Stimulated activated CD8-positive, alpha-beta memory T cell treated with anti-CD3 and anti-CD28 coated beads, Interleukin-7, amount 100 ng/mL, for 4 hours (primary cell): ENCODE data around the gene RACK1.

Source experiments
- DNase-seq, 2 donors: peaks; one replicate each; pipeline ENCODE4 v3.0.0-alpha.2; 2020; ENCODE audit warnings: low read depth in 2 of 2

Gene RACK1

DNA sequence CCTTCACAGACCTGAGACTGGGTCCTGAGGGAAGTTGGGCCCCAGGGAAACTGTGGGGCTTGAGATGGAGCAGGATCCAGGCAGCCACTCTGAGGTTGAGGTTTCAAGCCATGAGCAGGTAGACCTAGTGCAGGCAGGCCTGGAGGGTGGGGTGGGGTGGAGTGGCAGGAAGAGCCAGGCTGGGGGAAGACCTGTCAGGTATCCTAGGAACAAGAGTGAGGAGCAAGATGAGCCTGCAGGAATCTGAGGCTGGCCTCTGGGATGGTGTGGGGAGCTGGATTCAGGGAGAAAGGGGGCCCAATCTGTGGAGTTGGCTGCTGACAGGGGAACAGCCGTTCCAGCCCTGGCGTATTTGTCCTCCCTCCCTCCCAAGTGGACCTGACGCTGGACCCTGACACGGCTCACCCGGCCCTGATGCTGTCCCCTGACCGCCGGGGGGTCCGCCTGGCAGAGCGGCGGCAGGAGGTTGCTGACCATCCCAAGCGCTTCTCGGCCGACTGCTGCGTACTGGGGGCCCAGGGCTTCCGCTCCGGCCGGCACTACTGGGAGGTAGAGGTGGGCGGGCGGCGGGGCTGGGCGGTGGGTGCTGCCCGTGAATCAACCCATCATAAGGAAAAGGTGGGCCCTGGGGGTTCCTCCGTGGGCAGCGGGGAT is 9.8 kb downstream of the RACK1 start:
- no peak for DNase-seq

DNA sequence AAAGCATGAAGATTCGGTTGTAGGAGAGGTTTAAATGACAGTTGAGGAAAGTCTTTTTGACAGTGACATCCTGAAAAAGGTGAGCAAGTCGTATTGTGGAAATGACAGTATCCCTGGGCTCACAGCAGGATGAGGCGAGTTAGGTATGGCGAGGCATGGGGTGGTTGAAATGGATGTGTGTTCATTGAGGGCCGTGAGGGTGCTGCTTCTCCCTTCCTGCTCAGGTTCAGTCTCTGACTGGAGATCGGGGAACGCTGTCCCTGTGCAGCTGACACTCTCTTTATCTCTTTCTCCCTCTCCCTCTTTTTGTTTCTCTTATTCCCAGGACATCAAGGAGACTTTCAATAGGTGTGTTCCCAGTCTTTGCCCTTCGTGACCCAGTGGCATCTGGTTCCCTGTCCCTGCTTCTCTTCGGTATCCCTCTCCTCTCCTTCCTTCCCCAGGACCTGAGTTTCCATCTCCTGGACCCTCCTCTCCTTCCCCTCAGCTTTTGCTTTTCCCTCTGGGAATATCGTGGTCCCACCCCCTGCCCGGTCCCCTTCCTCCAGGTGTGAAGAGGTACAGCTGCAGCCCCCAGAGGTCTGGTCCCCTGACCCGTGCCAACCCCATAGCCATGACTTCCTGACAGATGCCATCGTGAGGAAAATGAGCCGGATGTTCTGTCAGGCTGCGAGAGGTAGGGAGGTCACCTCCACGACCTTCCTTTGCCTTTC is 10.5 kb downstream of the RACK1 start:
- no peak for DNase-seq

DNA sequence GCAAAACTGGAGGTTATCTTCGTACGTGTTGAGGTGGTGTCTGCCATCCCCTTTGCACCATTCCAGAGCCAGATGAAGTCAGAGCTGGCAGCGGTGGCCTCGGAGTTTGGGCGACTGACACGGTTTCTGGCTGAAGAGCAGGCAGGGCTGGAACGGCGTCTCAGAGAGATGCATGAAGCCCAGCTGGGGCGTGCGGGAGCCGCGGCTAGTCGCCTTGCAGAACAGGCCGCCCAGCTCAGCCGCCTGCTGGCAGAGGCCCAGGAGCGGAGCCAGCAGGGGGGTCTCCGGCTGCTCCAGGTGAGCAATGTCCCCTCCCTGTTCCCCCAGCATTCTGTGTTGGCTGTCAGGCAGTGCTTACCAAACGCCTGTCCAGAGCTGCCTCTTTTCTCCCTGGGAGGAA is 11.1 kb downstream of the RACK1 start:
- no peak for DNase-seq

DNA sequence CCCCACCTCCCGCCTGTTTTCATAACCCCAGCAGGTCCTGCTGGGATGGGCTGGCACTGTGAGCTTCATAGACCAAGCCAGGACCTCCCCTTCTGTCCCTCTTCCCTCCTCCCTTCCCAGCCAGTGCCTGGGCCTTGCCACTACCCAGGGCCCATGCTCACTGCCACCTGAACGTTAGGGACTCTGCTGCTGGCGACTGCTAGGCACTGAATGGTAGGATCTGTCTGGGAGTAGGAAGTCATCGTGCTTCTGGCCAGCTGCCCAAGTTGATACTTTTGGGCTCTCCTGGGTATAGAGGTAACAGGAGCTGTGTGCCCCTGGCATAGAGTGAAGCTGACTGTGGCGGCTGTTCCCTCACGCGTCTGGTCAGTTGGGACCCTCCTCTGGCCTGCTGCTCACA is 12.3 kb downstream of the RACK1 start:
- no peak for DNase-seq

DNA sequence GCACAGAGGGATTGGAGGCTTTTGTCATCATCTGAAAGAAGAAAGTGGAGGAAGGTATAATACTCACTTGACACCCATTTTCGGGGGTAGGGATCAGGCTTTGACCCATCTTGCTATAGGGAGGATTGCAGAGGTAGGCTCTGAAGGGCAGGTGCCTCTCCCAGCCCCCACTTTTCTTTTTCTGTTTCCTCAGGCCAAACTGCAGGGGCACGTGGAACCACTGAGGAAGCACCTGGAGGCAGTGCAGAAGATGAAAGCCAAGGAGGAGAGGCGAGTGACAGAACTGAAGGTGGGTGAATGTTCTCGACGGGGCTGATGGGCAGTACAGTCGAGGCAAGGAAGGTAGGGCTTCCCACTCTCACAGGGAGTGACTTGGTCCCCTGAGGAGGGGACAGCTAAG is 13.2 kb downstream of the RACK1 start:
- no peak for DNase-seq

DNA sequence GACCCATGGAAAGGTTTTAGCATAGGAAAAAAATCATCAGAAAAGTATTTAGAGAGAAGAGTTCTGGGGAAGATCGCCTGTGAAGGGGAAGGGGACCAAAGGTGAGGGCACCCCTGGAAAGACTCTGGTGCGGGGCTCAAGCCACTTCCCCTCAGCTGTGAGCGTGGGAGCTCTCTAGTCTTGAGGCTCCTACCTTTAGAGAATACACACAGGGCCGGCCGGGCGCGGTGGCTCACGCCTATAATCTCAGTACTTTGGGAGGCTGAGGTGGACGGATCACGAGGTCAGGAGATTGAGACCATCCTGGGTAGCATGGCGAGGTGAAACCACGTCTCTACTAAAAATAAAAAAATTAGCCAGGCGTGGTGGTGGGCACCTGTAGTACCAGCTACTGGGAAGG is 13.7 kb downstream of the RACK1 start:
- DNase-seq = no peak

DNA sequence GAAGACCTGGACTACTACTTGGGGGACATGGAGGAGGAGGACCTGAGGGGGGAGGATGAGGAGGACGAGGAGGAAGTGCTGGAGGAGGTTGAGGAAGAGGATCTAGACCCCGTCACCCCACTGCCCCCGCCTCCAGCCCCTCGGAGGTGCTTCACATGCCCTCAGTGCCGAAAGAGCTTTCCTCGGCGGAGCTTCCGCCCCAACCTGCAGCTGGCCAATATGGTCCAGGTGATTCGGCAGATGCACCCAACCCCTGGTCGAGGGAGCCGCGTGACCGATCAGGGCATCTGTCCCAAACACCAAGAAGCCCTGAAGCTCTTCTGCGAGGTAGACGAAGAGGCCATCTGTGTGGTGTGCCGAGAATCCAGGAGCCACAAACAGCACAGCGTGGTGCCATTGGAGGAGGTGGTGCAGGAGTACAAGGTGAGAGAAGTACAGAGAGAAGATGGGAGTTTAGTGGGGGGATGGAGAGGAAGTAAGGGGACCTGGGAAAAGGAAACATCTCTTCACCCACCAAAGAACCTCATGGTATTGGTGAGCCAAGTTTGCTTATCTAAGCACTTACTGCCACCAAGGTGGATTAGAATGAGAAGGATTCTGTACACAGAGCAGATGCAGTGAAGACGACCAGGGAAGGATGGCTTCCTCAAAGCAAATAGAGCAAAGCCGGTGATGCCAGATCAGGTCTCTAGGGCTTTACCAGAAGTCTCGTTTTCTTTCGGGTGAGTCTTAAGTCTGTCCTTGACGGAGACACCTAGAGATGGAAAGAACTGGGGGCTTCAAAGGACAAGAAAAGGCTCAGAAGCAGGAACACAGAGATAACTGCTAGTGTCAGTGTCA is 19.1 kb downstream of the RACK1 start:
- DNase-seq = peak in 1 of 2 donors; percentile 27

DNA sequence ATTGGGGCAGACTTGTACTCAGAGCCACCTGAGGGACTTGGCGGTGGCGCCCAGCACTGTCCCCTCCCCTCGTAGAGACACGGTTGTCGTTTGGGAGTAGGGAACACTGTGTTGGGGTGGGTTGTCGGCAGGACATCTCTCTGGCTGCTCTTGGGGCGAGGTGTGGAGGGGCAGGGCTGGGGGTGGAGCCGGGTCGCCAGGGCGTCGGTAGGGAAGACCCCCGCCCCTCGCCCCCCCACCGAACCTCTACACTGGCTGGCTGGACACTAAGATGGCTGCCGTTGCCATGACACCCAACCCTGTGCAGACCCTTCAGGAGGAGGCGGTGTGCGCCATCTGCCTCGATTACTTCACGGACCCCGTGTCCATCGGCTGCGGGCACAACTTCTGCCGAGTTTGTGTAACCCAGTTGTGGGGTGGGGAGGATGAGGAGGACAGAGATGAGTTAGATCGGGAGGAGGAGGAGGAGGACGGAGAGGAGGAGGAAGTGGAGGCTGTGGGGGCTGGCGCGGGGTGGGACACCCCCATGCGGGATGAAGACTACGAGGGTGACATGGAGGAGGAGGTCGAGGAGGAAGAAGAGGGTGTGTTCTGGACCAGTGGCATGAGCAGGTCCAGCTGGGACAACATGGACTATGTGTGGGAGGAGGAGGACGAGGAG is 19.8 kb downstream of the RACK1 start:
- no peak for DNase-seq

DNA sequence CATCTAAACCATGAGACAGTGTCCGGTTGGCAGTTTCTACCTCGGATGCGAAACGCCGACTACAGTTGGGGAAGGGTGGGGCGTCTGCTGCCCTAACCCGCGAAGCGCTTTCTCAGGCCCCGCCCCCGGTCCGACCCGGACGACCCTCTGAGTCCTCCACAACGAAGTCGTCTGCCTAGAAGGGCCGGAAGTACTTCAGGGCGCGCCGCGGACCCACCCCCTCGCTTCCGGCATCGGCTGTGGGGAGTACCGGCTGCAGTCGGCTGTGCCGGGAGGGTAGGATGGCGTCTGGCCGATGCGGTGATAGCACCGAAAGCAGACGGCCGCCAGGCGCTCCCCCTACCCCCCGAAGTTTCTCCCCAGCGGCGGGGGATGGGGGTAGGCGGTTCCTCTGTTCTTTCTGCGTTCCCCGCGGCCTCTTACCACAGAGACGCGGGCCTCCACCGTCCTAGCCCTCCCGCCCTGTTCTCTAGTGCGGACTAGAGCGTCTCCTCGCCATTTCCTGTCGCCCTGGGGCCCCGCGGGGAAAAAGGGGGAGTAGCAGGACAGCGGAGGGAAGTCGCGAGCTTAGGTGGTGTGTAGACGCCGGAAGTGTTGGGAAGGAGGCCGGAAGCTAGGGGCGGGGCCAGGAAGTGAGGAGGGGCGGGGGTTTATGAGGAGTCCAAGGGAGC is 20.5 kb downstream of the RACK1 start, which contains the start of gene TRIM41:
TSS of gene TRIM41 (plus strand) at position 224 of the 671 bp plus-strand sequence. CDS start 719 bp downstream, outside the sequence.
- DNase-seq = peak; percentile 96 to 98

DNA sequence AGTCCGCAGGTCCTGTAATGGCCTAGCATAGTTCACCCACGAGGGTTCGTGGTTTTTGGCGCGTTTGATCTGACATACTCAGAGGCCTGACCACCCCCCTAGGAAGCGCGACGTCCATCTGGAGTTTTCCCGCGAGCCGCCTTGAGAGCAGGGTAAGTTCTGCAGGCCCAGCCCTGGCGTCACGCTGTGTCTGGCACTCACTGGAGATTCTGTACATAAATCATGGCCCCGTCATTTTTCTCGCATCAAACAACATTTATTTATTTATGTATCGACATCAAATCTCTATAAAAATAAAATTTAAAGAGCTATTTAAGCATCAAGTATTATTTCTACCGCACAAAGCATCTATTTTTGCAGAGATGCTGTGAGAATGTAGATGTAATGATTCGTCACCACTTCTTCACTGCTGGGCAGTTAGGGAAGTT is 21.1 kb downstream of the RACK1 start:
- DNase-seq = peak in 1 of 2 donors; percentile 25

DNA sequence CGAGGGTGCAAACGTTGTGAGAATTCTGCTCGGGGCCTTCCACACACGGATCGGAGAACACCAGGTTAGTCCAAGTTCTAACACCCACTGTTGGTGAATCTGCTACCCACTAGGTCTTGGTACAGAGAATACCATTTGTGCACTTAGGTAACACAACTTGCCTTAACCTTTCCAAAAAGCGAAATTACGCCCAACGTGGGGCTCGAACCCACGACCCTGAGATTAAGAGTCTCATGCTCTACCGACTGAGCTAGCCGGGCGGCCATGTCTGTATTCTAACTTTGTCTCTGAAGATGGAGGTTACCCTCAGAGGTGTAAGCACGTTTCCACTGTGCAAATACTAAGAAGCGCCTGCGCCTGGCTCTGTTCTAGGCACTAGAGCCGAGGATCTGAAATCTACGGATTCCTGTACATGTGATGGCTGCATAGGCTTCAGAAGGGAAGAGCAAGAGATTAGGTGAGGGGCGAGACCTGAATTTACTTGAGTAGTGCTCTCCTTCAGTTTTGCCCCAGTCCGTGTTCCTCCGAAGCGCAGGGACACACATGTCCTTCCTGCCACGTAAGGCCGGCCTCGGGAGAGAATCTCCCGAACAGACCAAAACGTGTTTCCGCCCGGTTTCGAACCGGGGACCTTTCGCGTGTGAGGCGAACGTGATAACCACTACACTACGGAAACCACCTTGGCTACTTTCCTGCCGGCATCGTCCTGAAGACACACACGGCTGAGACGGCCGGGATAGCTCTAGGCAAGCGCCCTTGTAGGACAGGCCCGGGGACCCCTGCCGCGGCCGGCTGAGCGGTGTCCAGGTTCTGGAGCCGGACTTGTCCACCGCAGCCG is 21.7 kb downstream of the RACK1 start:
- peak; percentile 84 to 96 for DNase-seq

DNA sequence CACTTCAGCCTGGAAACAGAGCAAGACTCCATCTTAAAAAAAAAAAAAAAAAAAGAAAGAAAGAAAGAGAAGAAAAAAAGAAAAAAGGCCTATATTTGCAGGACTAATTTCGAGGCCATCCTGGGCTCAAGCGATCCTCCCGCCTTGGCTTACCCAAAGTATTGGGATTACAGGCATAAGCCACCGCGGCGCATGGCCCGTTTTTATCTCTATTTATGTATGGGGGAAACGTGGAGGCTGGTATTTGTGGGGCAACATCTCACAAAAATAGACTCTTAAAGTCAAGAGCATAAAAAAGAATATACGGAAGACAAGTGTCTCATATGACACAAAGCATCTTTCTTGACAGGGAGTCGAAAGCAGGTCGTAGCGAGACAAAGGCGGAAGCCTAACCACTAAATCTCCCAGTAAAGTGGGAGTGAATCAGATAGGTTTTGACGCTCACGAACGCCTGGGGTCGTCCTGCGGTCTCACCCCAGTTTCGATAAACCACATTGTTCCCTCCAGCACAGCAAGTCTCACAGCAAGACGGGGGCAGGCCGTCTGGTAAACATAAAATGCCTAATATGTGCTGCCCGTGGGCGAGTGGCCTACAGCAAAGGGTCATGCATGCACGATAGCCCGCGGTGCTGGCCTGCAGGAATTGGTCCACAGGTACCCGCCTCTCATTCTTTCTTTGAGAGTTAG is 22.5 kb downstream of the RACK1 start:
- peak; percentile 52 to 60 for DNase-seq

DNA sequence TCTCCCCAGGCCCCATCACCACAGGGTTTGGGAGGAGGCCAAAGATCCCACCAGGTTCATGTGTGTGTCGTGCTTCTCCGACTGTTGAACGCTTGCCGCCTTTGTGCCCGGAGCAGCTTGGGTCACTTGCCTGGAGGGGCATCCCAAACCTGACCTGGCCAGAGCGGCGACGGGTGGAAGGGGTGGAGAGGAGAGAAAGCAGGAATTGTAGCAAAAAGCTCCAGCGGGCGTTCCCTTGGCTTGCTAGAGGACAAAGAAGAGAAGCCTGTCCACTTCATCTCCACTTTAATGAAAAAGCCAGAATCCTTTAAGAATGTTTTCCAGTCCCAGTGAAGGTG is 23.6 kb downstream of the RACK1 start:
- DNase-seq = no peak

DNA sequence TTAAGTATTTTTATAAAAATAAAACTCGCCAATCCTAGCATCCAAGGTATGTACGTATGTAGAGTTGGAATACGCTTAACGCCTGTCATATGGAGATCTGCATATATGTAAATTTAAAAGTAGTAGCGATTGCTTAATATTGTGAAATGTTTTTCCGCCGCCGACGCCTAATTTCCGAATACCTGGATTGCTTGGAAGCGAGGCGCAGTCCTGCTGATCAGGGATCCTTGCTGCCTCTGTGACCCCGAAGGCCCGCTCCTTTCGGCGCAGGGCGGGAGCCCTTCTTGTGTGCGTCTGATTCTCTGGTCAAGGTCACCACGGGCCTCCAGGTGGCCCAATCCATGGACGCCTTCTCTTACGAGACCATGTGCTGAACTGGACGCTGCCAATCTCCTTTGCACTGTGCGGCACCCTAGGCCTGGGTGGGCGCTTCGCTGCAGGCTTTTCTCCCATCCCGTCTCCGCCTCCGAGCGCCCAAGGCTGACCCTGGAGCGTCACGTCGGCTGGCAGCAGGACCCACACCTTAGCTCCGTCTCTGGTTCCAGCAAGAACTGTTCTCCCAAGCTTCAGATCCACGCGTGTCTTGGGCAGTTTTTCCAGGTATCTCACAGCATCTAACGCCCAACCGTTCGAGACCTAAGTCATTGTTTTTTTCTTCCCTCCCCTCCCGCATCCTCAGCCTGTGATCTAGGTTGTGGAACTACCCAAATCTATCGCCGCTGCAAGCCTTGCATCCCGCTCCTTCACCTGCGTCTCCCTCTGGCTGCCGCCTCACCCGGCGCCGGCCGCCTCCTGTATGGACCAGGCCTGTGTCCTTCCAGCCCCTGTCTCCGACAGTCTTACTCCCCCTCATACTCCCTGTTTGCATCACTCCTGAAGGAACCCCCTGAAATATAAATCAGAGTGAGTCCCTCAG is 24.2 kb downstream of the RACK1 start:
- no peak for DNase-seq

DNA sequence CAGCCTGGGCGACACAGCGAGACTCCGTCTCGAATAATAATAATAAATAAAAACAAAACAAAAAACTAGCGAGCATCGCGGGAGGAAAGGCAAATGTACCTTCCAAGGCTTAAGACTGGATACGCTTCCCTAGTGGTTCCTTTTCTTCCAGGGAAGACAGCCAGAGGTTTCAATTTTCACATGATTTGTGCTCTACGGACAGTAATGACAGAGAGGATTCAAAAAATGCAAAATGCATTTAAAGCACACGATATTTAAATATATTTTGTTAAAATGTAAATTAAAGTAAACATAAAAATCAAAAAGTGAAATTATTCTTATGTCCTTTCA is 24.9 kb downstream of the RACK1 start:
- no peak for DNase-seq

DNA sequence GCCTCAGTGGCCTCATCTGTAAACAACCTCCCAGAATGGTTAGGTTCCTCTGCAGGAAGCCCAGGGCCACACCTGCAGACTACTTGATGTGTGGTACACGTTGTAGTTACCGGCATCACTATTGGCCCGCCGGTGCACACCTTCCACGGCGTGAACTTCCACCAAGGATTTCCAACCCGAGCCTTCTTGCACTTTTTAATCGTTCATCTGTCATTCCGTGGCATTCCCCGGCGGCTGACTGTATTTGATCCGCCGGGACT is 26.0 kb downstream of the RACK1 start:
- peak; percentile 26 to 36 for DNase-seq

DNA sequence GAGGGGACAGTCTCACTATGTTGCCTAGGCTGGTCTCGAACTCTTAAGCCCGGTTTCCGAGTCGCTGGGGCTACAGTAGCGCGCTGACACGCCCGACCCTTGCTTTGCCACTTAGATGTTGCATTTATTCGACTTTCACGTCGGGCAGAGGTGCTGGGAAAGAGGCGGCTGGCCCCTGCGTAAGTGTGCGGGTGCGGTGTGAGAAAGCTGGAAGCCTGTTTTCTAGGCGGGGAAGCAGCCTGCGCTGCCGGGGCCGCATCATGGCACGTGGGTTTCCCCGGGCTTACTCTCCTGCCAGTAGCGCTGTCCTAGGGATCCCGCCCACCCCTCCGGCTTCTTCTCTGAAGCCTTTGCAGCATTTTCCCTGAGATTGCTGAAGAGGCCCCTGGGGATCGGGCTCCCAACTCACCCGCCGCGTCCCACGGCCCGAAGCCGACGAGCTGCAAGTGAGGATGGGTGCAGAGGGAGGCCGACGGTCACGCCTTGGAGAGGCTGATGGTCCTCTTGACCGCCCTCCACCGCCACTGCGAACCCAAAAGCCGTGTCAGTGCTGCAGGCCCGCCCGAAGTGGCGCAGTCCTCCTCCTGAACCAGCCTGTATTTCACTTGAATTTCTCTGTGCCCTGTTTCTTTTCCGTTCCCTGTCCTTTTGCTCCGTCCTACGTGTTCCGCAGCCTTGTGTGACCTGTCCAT is 26.4 kb downstream of the RACK1 start:
- peak; percentile 34 to 55 for DNase-seq
